Cerebellar cortex (tissue), 1 donor: ENCODE measurements around the gene SMKR1.
"Not testable (repeated sequence)": the region's sequence is repeated elsewhere in the genome, so short reads cannot be mapped to it uniquely, and the experiment has no call there.

Experiments used
- DNase-seq: peaks from one replicate; pipeline ENCODE4 v3.0.0-alpha.2; 2015; ENCODE audit warnings: low spot score

SMKR1 gene

GRCh38 chr7:129501760-129502707 lies at the start of gene SMKR1:
Gene SMKR1, plus strand, starts transcription at chr7:129502531. Its CDS starts 294 bp downstream, at chr7:129502825.
- DNase-seq, result peak; percentile 51

- no peak for DNase-seq
Measured at GRCh38 chr7:129452589-129453231, 49.6 kb upstream of the SMKR1 start.

- DNase-seq, result no peak
Measured at GRCh38 chr7:129453510-129454248, 48.7 kb upstream of the SMKR1 start.

GRCh38 chr7:129454249-129454551 lies 48.1 kb upstream of the SMKR1 start:
- DNase-seq, result no peak

- no peak for DNase-seq
Measured at GRCh38 chr7:129456421-129456820, 45.9 kb upstream of the SMKR1 start.

- DNase-seq, result no peak
Measured at GRCh38 chr7:129457101-129457500, 45.2 kb upstream of the SMKR1 start.

- no peak for DNase-seq
Measured at GRCh38 chr7:129458171-129458570, 44.2 kb upstream of the SMKR1 start.

- DNase-seq, result no peak
Measured at GRCh38 chr7:129461809-129462208, 40.5 kb upstream of the SMKR1 start.

- DNase-seq, result no peak
Measured at GRCh38 chr7:129462420-129462819, 39.9 kb upstream of the SMKR1 start.

- peak; percentile 15 for DNase-seq
Measured at GRCh38 chr7:129464194-129464593, 38.1 kb upstream of the SMKR1 start.

- no peak for DNase-seq
Measured at GRCh38 chr7:129465080-129465479, 37.3 kb upstream of the SMKR1 start.

- no peak for DNase-seq
Measured at GRCh38 chr7:129466796-129467195, 35.5 kb upstream of the SMKR1 start.

- no peak for DNase-seq
Measured at GRCh38 chr7:129468087-129468486, 34.2 kb upstream of the SMKR1 start.

GRCh38 chr7:129468547-129468946 lies 33.8 kb upstream of the SMKR1 start:
- no peak for DNase-seq

GRCh38 chr7:129469930-129470329 lies 32.4 kb upstream of the SMKR1 start:
- DNase-seq, result no peak

GRCh38 chr7:129470411-129470810 lies 31.9 kb upstream of the SMKR1 start:
- DNase-seq, result no peak

GRCh38 chr7:129471402-129471827 lies 30.9 kb upstream of the SMKR1 start:
- DNase-seq, result no peak

- not testable (repeated sequence) for DNase-seq
Measured at GRCh38 chr7:129475931-129476330, 26.4 kb upstream of the SMKR1 start.

- DNase-seq, result not testable (repeated sequence)
Measured at GRCh38 chr7:129476398-129476797, 25.9 kb upstream of the SMKR1 start.

GRCh38 chr7:129479831-129480230 lies 22.5 kb upstream of the SMKR1 start:
- DNase-seq, result no peak

- no peak for DNase-seq
Measured at GRCh38 chr7:129480674-129481363, 21.5 kb upstream of the SMKR1 start.

GRCh38 chr7:129481376-129481775 lies 21.0 kb upstream of the SMKR1 start:
- DNase-seq, result not testable (repeated sequence)
